HG02981 (cell line): Measurements from ENCODE around the gene CIDEB.

Source experiments
- ATAC-seq: cut with Tn5 transposase; IDR thresholded peaks from one replicate; pipeline ENCODE4 v1.9.1; 2021; ENCODE audit warnings: mild to moderate bottlenecking, moderate library complexity; ENCODE audit not compliant: unreplicated experiment

Gene CIDEB

GRCh38 chr14:24313913-24314312 is 6.1 kb upstream of the CIDEB start:
- no peak for ATAC-seq

DNA sequence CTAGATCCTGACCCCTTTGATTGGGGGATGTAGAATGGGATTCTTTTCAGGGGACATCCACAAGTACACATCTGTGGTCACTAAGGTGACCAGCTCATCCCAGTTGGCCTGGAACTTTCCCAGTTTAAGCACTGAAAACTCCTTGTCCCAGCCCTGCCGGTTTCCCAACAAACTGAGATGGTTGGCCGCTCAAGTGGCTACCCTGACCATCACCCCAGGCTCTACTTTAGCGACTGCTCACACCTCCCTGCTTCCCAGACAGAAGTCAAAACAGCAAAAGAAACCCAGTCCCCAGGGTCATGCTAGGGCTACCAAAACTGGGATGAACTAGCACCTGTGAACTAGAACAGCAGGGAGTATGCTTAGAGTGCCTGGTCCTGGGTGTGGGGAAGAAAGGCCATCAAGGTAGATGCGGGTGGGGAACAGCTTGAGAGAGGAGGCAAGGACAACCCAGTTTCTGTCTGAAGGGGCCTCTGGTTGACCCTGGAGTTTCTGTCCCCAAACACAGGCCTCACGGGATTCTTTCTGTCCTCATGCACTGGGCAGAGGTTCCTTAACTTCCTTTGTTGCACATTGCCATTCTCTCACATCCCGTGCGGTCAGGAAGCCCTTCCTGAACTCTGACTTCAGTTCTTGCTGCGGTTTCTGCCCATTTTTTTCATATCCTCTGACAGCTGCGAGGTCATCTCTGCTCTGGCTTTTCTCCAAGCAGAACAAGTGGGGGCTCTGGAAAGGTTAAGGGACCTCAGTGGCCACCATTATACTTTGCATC is 5.1 kb upstream of the CIDEB start:
- ATAC-seq, result no peak

DNA sequence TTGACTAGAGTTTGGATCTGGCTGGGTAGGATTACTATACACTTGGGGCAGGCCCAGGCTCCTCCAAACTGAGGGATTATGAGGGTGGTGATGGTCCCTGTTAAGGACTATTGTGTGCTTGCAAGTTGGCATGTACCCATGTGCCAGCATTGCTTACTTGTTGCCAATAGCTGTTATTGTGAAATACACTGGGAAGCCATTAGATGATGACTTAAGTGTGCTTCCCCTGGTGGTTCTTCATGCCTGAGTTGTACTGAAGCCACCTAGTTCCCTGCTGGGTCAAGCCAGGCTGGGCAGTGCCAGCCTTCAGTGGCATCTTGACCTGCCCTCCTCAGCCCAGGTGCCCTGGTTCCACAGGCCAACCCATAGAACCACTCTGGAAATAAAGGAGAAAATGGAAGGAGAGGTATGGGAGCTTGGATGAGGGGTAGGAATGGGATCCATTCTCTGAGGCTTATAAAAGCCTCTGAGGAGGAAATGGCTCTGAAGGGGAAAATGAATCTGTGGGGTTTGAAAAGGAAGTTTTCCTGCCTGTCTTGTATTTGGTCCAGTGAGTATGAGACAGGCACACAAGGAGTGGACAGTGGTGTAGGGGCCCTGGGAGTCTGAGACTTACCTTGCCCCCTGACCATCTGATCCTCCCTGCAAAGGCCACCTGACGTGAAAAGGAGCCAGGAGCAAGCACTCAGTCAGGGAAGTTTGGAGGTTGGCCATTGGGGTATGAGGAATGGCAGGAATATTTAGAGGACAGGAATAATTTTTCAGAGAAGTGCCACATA is 4.2 kb upstream of the CIDEB start:
- ATAC-seq, result no peak

DNA sequence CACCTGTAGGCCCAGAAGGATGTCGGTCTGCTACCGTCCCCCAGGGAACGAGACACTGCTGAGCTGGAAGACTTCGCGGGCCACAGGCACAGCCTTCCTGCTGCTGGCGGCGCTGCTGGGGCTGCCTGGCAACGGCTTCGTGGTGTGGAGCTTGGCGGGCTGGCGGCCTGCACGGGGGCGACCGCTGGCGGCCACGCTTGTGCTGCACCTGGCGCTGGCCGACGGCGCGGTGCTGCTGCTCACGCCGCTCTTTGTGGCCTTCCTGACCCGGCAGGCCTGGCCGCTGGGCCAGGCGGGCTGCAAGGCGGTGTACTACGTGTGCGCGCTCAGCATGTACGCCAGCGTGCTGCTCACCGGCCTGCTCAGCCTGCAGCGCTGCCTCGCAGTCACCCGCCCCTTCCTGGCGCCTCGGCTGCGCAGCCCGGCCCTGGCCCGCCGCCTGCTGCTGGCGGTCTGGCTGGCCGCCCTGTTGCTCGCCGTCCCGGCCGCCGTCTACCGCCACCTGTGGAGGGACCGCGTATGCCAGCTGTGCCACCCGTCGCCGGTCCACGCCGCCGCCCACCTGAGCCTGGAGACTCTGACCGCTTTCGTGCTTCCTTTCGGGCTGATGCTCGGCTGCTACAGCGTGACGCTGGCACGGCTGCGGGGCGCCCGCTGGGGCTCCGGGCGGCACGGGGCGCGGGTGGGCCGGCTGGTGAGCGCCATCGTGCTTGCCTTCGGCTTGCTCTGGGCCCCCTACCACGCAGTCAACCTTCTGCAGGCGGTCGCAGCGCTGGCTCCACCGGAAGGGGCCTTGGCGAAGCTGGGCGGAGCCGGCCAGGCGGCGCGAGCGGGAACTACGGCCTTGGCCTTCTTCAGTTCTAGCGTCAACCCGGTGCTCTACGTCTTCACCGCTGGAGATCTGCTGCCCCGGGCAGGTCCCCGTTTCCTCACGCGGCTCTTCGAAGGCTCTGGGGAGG is 3.1 kb upstream of the CIDEB start, which contains the start of gene LTB4R:
Gene LTB4R (plus strand): TSS at position 857 of the 959 bp plus-strand sequence. CDS start 4,150 bp downstream, outside the sequence.
- ATAC-seq, result peak; percentile 67

DNA sequence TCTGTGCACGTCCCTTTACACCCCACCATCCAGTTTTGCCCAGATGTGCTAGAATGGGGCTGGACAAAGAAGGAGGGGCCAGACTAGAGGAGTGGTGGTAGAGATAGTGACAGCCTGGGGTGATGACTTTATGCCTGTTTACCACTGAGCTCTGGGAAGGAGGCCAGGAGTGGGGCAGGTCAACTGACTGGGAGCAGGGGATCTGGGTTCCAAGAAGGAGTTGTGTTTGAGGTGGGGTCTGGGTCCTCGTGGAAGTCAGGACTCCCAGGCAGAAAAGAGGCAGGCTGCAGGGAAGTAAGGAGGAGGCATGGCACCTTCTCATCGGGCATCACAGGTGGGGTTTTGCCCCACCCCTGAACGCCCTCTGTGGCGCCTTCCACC is 2.5 kb upstream of the CIDEB start:
- ATAC-seq, result no peak

DNA sequence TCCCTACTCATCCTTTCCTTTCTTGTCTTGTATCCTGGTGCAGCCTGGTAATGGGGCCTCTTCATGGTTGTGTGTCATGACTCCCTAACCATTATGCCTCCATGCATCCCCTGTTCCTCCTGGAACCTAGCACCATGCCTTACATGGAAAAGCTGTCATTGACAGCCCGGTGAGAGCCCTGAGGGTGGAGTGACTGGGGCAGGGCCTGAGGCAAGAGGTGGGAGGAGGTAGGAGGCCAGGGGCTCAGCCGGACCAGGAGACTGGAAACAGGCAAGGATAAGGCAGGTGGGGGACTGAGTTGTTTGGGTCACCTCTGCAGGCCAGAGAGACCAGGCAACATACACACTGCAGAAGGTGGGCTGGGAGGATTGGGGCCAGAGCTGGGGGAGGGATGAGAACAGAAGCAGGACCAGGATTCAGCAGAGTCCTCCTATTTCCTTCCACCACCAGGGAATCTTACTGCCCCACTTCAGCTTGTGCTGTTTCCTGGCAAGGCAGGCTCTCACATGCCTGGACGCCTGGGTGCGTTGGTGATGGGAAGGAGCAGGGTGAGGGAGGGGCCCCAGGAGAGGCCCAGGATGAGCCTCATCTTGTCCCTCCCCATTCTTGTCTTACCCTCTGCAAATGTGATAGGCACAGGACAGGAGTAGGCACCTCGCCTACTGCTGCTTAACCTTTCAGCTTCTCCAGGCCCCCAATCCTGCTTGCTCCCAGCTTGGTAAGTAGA is 1.9 kb upstream of the CIDEB start, which contains the start of gene LTB4R2:
Gene LTB4R2 (plus strand): TSS at position 603 of the 727 bp plus-strand sequence. CDS start 525 bp downstream, outside the sequence.
- ATAC-seq, result no peak

- no peak for ATAC-seq
These were observed 756 bp upstream of the CIDEB start for GRCh38 chr14:24308342-24309124.

DNA sequence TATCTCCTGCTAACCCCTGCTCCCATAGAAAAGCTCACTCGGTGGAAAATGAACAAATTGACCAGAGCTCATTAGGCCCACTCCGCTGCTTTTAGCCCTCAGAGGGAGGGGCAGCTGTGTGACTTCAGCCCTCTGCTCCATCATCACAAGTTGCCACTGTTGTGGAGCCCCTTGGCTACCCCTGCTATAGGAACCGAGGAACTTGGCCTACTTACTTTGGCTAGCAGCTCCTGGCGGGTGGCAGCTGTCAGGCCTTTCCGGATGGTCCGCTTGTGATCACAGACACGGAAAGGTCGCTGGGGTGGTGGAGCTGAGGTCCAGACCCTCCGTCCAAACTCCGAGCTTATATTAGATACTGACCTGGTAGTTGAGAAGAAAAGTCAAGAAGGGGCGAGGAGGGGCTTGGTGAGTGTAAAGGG is 612 bp downstream of the CIDEB start:
- no peak for ATAC-seq

DNA sequence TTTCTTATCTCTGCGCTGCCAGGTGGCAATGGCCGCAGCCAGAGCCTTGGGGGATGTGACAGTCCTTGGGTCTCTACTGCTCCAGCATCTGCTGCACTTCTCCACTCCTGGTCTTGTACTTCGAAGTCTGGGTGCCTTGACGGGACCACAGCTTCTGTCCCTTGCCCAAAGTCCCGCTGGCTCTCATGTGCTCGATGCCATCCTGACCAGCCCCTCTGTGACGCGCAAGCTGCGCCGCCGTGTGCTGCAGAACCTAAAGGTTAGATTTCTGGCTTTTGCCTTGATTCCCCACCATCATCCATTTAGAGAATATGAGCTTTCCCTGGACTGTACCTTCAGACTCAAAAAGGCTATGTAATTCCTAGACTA is 3.8 kb downstream of the CIDEB start:
- ATAC-seq, result no peak

DNA sequence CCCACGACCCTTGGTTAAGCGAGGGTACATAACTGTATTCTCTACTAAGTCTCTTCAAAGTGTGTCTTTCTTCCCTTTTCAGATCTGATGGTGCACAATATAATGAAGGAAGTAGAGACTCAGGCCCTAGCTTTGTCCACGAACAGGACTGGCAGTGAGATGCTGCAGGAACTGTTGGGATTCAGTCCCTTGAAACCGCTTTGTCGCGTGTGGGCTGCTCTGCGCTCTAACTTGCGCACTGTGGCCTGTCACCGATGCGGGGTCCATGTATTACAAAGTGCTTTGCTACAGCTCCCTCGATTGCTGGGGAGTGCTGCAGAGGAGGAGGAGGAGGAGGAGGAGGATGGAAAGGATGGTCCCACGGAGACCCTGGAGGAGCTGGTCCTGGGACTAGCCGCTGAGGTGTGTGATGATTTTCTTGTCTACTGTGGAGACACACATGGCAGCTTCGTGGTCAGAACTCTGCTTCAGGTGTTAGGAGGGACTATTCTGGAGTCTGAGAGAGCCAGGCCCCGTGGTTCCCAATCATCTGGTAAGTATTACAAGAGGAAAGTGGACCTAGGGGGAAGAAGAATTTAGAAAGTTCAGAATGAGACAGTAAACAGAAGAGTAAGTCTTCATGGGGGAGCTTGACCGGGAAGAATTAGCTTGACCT is 7.3 kb downstream of the CIDEB start:
- no peak for ATAC-seq

DNA sequence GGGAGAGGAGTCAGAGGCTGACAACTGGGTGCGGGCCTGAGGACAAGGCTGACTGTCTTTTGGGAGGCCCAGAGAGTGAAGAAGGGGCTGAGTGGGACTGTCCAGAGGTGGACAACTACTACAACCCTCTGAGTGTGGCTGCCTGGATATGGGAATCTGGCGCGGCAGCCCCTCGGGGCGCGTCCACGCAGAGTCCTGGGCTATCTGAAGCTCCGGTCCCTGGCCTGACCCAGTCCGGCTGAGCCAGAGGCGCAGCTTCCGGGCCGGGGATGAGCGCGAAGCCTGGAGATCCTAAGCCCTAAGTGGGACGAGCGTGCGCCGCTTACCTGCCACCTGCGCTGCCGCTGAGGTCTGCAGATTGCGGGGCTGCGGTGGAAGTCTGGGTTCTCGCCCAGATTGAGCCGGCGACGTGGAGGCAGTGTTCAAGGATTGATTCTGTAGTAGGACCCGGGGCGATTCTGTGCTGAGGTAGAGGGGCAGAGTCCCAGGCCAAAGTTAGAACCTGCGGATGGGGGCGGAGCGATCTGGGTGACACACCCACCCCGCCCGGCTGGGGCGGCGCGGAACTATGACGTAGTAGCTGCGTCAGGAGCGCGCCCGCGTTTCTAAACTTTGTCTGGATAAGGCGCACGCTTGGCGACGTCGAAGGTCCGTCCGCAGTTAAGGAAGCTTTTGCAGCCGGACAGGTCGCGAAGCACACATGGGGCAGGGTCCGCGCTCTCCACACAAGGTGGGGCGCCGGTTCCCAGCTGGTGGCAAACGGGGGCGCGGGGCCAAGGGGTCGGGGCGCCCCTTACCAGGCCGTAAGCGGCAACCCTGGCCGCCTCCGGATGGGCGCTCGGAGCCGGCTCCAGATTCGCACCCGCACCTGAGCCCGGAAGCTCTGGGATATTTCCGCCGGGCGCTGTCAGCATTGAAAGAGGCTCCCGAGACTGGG is 8.3 kb downstream of the CIDEB start, which contains the start of the genes DHRS1 and NOP9:
Gene DHRS1 (minus strand): TSS at position 526 of the 937 bp plus-strand sequence. CDS start 674 bp downstream, outside the sequence.
Gene NOP9 (plus strand): TSS at position 596 of the 937 bp plus-strand sequence. CDS start 105 bp downstream, at position 701.
- peak; percentile 63 for ATAC-seq

DNA sequence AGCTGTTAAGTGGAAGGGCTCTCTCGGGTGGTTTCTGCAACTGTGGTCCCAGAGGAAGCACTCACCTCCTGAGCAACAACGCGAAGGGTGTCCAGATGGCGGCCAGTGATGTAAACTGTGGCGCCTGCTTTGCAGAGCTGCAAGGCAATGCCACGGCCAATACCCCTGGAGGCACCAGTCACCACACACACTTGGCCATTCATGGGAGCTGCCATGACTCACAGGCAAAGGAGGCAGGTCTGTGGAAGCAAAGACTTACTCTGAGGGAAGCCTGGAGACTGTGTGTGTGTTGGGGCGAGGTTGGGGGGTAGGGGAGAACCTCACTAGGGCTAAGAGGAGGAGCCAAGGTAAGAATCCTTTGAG is 8.9 kb downstream of the CIDEB start:
- ATAC-seq, result no peak

- ATAC-seq, result peak; percentile 26
These were observed 10.4 kb downstream of the CIDEB start for GRCh38 chr14:24297190-24297964.

- peak; percentile 50 for ATAC-seq
These were observed 11.2 kb downstream of the CIDEB start for GRCh38 chr14:24296341-24297157.

DNA sequence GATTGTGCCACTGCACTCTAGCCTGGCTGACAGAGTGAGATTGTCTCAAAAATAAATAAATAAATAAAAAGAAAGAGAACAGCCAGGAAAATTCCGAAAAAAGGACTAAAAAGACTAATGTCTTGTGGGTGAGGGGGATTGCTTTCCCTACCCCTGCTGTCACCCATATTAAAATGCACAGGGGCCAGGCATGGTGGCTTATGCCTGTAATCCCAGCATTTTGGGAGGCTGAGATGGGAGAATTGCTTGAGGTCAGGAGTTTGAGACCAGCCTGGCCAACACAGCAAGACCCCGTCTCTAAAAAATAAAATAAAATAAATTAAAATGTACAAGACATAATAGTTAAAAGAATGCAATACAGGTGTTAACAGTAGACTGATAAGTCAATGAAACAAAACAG is 14.3 kb downstream of the CIDEB start:
- ATAC-seq, result no peak
